Stimulated activated CD4-positive, alpha-beta T cell treated with anti-CD3 and anti-CD28 coated beads, Interleukin-1b, Interleukin-23, amount 100 ng/mL, for 48 hours (primary cell): ENCODE data around the gene DDX20.
"Not testable (repeated sequence)": the region's sequence is repeated elsewhere in the genome, so short reads cannot be mapped to it uniquely, and the experiment has no call there.

Source experiments
- DNase-seq: peaks from one replicate; pipeline ENCODE4 v3.0.0-alpha.2; 2020

DDX20 gene

GRCh38 chr1:111734426-111734825, 21.3 kb upstream of the DDX20 start:
- no peak for DNase-seq

- DNase-seq, result no peak
These were observed 20.8 kb upstream of the DDX20 start for GRCh38 chr1:111734856-111735255.

GRCh38 chr1:111735321-111735720, 20.4 kb upstream of the DDX20 start:
- DNase-seq, result no peak

- no peak for DNase-seq
These were observed 19.7 kb upstream of the DDX20 start for GRCh38 chr1:111735858-111736544.

GRCh38 chr1:111736548-111737215, 19.0 kb upstream of the DDX20 start:
- DNase-seq, result no peak

- no peak for DNase-seq
These were observed 18.2 kb upstream of the DDX20 start for GRCh38 chr1:111737216-111738132.

- no peak for DNase-seq
These were observed 17.6 kb upstream of the DDX20 start for GRCh38 chr1:111738133-111738435.

- DNase-seq, result peak; percentile 26
These were observed 17.1 kb upstream of the DDX20 start for GRCh38 chr1:111738436-111739193.

GRCh38 chr1:111739194-111739924, 16.3 kb upstream of the DDX20 start, which contains the start of gene INKA2:
Gene INKA2, minus strand, starts transcription at chr1:111739395. Its CDS starts 153 bp downstream, at chr1:111739242.
- peak; percentile 77 for DNase-seq

- no peak for DNase-seq
These were observed 15.6 kb upstream of the DDX20 start for GRCh38 chr1:111739925-111740765.

GRCh38 chr1:111742292-111742691, 13.4 kb upstream of the DDX20 start:
- not testable (repeated sequence) for DNase-seq

GRCh38 chr1:111742938-111743549, 12.7 kb upstream of the DDX20 start:
- no peak for DNase-seq

- DNase-seq, result no peak
These were observed 12.0 kb upstream of the DDX20 start for GRCh38 chr1:111743679-111744101.

GRCh38 chr1:111745675-111746613, 9.8 kb upstream of the DDX20 start:
- DNase-seq, result no peak

- no peak for DNase-seq
These were observed 9.1 kb upstream of the DDX20 start for GRCh38 chr1:111746614-111746999.

- DNase-seq, result peak; percentile 73
These were observed 8.4 kb upstream of the DDX20 start for GRCh38 chr1:111747282-111747734.

- no peak for DNase-seq
These were observed 7.8 kb upstream of the DDX20 start for GRCh38 chr1:111747947-111748346.

- DNase-seq, result no peak
These were observed 6.1 kb upstream of the DDX20 start for GRCh38 chr1:111749628-111750027.

GRCh38 chr1:111750856-111751255, 4.8 kb upstream of the DDX20 start:
- no peak for DNase-seq
